ENCODE data around the gene KIAA2012.
A peak's percentile ranks its signal among the peaks of the same experiment; 100 is the strongest.

Gene KIAA2012

GRCh38 chr2:202072737-202073401 lies at the start of gene KIAA2012:
TSS of gene KIAA2012 (plus strand) at chr2:202073255. CDS start at chr2:202073628, 373 bp downstream.
- FAIRE-seq: no peak
- no peak for DNase-seq (ENCODE audit: low spot score)

GRCh38 chr2:202023904-202024266 lies 49.2 kb upstream of the KIAA2012 start:
- FAIRE-seq (no peak), DNase-seq (ENCODE audit: low spot score) (no peak)

DNA sequence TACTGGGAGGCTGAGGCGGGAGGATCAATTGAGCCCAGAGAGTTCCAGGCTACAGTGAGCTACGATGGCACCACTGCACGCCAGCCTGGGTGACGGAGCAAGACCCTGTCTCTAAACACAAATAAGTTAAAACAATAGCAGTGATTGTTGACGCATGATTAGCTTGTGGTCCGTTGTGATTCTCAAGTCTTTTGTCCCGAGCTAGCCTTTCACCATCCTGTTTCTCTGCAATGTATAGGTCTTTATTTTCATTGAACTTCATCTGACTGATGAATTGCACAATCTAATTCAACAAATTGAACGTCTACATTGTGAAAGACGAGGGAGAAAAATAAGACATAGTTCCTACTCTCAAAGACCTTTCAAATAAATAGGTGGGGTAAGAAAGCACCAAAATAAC lies 48.2 kb upstream of the KIAA2012 start:
- no peak for FAIRE-seq

DNA sequence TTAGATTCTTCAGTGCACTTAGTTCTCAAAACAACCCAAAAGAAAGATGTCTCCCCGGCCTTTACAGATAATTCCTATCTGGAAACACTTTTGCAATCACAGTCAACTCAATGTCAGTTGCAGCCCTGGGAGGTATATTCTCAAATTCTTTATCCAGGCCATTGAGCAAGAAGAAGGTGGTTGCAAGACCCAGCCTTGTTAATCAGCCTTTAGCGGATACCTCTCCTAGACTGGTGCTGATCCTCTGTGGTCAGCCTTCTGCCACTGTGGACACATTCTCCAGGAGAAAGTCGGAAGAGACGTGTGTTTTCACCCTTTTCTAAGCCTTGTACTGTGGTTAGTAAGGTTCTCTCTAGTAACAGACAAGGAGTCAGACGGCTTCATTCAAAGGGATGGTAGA lies 47.2 kb upstream of the KIAA2012 start:
- DNase-seq (ENCODE audit: low spot score) (no peak), FAIRE-seq (no peak)

More for the DNA sequence above, 48.2 kb upstream of the KIAA2012 start:
- DNase-seq (ENCODE audit: low spot score): no peak

- FAIRE-seq (no peak), DNase-seq (ENCODE audit: low spot score) (no peak)
Measured at GRCh38 chr2:202026507-202026906, 46.5 kb upstream of the KIAA2012 start.

DNA sequence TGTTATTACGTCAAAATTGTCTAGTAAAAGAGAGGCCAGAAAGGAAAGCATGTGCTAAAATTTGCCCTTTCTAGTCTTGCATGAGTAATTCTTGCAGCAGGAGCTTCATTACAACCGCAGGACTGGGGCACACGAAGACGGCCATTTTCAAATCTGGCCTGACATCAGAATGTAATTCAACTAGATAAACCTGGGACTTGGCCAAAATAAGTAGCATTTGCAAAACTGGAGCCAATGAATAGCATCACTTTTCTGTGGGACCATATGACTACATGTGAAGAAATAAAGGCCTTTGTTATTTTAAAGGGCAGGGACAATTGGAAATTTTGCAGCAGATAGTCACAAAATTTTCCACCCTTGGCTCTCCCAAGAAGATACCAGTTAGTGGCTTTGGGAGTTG lies 42.4 kb upstream of the KIAA2012 start:
- FAIRE-seq: no peak
- DNase-seq (ENCODE audit: low spot score): no peak

DNA sequence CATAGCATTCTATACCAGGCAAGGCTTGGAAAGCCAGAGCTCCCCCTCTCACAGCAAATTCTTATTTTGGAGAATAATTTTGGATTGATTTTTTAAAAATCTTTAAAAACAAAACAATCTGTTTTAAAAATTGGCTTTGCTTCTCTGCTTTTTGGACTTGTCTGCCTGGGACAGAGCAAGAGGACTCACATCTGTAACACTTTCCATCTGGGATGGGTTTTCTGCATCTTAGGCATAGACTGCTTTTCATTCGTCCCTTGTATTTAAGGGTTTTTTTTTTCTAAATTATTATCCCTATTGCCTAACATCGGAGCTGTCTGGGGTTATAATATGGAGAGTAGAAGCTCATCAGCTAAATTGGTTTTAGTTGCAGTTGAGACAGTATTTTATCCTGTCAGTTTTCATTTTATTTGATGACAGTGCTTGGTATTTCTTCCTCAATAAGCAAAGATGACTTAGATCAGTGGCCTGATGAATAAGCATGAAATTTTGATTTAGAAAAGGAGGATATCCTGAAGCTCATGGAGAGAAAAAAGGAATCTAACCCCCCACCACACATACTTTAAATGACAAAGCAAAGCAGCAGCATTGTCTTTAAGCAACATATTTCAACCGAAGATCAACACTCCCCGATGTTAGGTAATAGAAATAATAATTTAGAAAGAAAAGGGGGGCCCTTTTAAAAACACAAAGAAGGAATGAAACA lies 41.7 kb upstream of the KIAA2012 start:
- FAIRE-seq (no peak), DNase-seq (ENCODE audit: low spot score) (no peak)

DNA sequence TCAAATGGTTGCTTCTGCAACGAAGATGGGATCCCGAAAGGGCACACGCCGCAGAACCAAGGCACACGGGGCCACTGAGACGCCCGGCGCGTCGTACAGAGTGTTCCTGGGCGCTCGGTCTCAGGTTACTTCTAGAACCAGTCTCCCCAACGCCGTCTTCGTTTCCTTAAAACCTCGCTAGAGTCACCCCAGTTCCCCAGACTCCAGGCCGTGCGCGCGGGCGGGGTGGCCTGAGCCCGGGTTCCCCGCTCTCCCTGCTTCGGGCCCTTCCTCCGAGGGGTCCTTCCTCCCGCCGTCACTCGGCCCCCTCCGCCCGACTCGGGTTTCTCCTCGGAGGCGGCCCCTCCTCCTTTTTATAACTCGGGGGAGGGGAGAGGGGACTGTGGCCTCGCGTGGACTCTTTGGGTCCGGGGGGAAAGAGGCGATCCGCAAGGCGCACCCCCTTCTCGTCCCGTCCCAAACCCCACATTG lies 40.2 kb upstream of the KIAA2012 start:
- peak; percentile 74 for DNase-seq (ENCODE audit: low spot score)
- FAIRE-seq: no peak

- FAIRE-seq (no peak), DNase-seq (ENCODE audit: low spot score) (peak; percentile 96)
Measured at GRCh38 chr2:202033317-202034248, 39.5 kb upstream of the KIAA2012 start, which contains the start of gene FZD7. TSS of gene FZD7 (plus strand) at chr2:202033855. CDS start at chr2:202034648, 793 bp downstream.

GRCh38 chr2:202034249-202035088 lies 38.6 kb upstream of the KIAA2012 start:
- peak; percentile 25 for DNase-seq (ENCODE audit: low spot score)
- FAIRE-seq: no peak

GRCh38 chr2:202035089-202035940 lies 37.7 kb upstream of the KIAA2012 start:
- peak; percentile 66 for FAIRE-seq
- DNase-seq (ENCODE audit: low spot score): no peak

DNA sequence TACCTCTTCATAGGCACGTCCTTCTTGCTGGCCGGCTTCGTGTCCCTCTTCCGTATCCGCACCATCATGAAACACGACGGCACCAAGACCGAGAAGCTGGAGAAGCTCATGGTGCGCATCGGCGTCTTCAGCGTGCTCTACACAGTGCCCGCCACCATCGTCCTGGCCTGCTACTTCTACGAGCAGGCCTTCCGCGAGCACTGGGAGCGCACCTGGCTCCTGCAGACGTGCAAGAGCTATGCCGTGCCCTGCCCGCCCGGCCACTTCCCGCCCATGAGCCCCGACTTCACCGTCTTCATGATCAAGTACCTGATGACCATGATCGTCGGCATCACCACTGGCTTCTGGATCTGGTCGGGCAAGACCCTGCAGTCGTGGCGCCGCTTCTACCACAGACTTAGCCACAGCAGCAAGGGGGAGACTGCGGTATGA lies 37.1 kb upstream of the KIAA2012 start:
- no peak for FAIRE-seq
- DNase-seq (ENCODE audit: low spot score): no peak

- DNase-seq (ENCODE audit: low spot score) (no peak), FAIRE-seq (no peak)
Measured at GRCh38 chr2:202036601-202037037, 36.4 kb upstream of the KIAA2012 start.

GRCh38 chr2:202037086-202037485 lies 36.0 kb upstream of the KIAA2012 start:
- FAIRE-seq (no peak), DNase-seq (ENCODE audit: low spot score) (no peak)

DNA sequence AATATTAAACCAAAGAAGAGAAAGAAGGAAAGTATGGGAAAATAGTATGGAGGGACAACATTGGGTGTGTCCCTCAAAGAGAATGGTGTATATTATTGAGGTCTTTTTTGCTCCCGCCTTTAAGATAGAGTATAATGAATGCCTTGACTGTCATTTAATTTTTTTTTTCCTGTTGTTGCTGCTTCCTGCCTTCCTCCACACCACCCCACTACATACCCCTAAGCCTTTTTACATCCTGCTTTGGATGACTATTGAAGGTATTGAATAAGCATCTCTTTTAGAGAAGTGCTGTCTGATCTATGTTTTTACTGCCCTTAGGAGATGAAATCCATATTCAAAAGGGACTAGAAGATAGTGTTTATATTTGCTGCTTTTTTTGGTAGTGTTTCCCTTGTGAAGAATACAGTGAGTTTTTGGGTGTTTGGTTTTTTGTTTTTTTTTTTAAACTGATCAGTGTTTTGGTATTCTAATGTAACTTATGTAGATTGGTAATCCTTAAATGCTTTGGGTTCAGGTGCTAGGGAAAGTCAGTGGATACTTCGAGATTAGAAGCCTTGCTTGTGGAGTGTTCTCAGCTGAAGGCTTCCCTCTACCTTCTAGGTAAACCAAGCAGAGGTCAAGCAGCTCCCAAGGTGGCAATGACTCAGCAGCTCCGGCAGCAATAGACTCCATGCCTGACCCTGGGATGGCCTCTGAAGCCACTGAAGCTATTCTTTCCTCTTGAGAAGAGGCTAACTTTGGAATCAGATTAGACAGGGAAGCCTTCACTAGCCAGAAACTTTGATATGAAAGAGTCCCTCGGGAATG lies 34.4 kb upstream of the KIAA2012 start:
- DNase-seq (ENCODE audit: low spot score) (peak; percentile 45), FAIRE-seq (peak; percentile 17)

- FAIRE-seq: no peak
Measured at GRCh38 chr2:202039278-202040078, 33.6 kb upstream of the KIAA2012 start.

GRCh38 chr2:202040079-202040844 lies 32.8 kb upstream of the KIAA2012 start:
- FAIRE-seq (no peak), DNase-seq (ENCODE audit: low spot score) (no peak)

More at GRCh38 chr2:202039278-202040078, 33.6 kb upstream of the KIAA2012 start:
- no peak for DNase-seq (ENCODE audit: low spot score)
